HG03432 (cell line): ENCODE data around the gene KRTAP12-2.
"Not testable (repeated sequence)": the region's sequence is repeated elsewhere in the genome, so short reads cannot be mapped to it uniquely, and the experiment has no call there.

Experiments used
- ATAC-seq: cut with Tn5 transposase; IDR thresholded peaks from one replicate; pipeline ENCODE4 v1.9.1; 2021; ENCODE audit warnings: mild to moderate bottlenecking, moderate library complexity; ENCODE audit not compliant: unreplicated experiment

The KRTAP12-2 gene

DNA sequence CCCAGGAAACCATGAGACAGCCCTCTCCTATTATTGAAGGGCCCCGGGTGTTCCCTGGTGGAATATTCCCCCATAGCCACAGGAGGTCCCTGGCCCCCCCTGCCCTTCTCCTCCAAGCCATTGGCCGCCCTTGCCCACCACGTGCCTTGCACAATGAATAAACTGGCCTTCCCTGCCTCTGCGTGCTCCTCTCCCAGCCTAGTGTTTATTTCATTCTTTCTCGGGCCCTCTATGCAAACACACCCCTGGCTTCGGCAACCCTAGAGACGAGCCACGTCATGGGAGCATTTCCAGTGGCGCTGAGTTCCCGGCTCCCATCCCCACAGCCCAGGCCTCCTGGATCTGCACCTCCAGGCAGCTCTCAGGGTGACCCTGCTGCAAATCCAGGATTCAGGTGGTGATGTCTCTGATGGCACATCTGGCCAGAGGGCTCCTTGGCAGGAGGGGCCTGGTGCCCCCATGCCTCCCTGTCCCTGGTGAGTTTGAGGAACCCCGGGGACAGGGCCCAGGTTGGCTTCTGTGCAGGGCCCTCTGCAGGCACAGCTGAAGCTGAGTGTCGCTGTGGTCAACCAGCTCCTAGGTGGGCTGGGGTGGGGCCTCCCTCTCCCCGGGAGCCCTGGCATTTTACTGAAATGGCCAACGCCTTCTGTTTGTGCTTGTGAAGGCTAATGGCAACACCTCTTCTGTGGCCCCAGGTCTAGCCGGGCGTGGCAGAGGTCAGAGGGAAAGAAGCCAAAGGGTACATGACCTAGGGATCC lies 36.4 kb upstream of the KRTAP12-2 start:
- no peak for ATAC-seq

DNA sequence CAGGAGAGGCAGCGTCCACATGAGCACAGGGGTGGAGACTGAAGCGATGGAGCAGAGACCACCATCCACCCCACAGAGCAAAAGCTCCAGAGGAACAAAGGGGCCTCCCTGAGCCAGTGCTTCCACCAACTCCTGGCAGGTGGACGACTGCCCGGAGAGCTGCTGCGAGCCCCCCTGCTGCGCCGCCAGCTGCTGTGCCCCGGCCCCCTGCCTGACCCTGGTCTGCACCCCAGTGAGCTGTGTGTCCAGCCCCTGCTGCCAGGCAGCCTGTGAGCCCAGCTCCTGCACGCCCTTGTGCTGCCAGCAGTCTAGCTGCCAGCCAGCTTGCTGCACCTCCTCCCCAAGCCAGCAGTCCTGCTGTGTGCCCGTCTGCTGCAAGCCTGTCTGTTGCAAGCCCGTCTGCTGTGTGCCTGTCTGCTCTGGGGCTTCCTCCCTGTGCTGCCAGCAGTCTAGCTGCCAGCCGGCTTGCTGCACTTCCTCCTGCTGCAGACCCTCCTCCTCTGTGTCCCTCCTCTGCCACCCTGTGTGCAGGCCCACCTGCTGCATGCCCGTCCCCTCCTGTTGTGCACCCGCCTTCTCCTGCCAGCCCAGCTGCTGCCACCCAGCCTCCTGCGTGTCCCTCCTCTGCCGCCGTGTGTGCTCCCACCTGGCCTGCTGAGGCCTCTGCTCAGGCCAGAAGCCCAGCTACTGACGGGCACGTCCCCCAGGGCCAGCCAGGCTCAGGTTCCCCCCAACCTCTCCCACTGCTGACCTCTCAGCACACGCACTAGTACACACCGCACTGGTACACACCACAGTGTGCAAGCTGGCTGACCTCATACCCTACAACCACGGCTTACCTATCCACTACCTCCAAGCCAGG lies 35.6 kb upstream of the KRTAP12-2 start:
- no peak for ATAC-seq

DNA sequence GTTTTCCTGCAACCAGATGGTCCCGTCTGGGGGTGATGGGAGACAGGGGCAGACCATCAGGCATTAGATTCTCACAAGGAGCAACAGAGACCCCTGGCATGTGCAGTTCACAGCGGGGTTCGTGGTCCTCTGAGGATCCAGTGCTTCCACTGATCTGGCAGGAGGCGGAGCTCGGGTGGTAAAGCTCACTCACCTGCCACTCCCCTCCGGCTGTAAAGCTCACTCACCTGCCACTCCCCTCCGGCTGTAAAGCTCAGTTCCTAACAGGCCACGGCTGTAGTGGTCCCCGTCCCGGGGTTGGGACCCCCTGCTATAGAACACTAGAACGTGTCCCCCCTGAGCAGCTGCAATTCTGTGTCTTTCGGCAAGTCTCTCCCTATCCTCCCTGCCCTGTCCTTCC lies 34.8 kb upstream of the KRTAP12-2 start:
- ATAC-seq, result no peak

DNA sequence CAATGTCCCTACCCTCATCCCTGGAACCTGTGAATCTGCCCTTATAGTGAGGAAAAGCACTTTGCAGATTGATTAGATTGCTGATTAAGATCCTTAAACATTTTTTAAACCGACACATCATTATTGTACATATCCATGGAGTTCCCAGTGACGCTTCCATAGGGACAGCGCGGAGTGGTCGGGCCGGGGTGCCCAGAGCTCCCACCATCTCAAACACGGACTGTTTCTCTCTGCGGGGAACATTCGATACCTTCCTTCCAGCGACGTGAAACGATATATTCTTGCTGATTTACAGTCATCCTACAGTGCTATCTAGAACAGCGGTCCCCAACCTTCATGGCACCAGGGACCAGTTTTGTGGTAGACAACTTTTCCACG lies 34.3 kb upstream of the KRTAP12-2 start:
- no peak for ATAC-seq

DNA sequence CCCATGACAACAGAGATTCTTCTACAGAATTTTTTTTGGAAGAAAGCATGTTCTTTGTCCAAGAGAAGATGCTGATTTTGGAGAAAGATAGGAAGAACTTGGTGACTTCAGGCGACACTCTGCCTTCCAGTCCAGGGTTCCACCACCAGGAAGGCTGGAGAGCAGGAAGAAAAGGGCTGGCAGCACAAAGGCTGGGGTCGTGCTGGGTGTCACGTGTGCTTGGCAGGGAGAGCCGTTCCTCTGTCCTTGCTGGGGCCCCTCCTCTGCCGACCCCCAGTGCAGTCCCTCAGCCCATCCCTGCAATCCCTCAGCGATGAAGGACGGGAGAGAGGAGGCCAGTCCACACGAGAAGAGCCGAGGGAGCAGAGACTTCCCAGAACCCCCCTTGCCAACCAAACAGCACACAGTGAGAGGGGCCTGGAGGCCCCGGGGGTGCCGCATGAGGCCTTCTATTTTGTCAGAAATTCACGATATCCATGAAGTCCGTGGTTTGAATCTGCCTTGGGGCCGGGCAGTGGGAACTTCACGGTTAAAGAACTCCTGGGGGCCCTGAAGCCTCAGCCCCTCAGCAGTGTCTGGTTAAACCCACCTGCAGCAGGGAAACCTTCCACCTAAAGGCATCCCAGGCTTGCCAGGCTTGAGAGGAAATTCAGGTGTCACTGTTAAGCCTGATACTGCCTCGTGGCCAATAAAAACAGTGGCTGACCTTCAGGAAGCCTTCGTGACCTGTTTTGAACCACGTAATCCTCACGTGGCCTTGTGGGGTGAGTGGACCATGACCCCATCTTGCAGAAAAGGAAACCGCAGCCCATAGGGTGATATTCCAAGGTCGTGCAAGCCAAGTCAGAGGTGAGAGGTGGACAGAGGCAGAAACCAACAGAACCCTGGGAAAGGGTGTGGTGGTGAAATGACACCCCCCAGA lies 33.6 kb upstream of the KRTAP12-2 start:
- no peak for ATAC-seq

DNA sequence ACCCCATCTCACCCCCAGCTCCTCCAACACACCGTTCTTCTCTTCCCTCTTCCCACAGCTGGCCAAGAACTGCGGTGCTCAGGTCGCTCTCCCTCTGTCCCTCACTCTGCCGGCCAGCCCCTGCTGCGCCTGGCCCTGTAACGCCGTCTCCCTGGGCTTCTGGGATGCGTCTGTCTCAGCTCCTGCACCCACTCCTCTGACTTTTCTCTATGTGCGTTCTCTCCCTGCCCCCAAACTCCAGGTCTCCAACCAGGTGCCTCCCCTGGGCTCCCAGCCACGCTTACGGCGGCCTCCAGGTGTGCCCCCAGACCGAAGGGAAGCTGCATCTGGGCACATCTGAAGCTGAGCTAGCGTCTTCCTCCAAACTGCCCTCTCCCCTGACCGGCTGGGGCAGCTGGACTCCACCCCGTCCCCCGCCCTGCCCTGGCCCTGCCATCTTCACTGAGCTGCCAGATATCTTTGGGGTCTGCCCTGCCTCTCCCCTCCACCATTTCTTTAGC lies 32.8 kb upstream of the KRTAP12-2 start:
- no peak for ATAC-seq

DNA sequence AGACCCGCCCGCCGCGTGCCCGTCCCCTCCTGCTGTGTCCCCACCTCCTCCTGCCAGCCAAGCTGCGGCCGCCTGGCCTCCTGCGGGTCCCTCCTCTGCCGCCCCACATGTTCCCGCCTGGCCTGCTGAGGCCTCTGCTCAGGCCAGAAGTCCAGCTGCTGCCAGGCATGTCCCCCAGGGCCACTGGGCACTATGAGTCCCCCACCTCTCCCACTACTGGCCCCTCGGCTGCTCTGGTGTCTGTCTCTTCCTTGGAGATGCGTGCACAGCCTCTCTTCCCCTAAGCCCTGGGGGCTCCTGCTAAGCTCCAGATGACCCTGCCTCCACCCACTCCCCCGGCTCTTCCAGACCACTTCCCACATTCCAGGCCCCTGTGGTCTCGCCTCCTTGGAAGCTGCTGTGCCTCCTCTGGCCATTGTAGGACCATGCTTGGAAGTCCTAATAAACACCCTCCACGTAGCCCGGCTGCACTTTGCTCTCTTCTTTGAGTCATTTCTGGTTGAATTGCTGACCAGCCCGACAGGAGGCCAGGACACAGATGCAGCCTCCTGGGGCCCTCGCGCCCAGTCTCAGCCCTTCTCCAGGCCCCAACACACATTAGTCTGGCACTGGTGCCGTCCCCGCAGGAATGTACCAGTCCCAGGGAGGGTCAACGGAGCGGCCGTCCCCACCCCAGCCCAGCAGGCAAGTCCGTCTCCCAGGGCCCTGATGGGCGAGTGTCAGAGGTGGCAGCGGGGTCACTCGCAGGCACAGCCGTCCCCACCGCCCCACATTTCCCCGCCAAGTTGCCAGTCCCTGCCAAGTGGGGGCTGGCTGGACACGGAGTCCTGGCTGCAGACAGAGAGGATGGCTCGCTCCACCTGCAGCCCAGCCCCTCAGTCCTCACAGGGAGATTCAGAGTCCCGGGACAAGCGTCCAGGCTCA lies 31.3 kb upstream of the KRTAP12-2 start:
- ATAC-seq, result no peak

DNA sequence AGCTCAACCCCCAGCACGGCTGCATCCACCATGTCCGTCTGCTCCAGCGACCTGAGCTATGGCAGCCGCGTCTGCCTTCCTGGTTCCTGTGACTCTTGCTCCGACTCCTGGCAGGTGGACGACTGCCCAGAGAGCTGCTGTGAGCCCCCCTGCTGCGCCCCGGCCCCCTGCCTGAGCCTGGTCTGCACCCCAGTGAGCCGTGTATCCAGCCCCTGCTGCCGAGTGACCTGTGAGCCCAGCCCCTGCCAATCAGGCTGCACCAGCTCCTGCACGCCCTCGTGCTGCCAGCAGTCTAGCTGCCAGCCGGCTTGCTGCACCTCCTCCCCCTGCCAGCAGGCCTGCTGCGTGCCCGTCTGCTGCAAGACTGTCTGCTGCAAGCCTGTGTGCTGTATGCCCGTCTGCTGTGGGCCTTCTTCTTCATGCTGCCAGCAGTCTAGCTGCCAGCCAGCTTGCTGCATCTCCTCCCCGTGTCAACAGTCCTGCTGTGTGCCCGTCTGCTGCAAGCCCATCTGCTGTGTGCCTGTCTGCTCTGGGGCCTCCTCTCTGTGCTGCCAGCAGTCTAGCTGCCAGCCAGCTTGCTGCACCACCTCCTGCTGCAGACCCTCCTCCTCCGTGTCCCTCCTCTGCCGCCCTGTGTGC lies 30.6 kb upstream of the KRTAP12-2 start, which contains the start of gene KRTAP10-12:
Gene KRTAP10-12, plus strand, starts transcription at position 1 of the 639 bp plus-strand sequence. Its CDS starts 30 bp downstream, at position 31.
- not testable (repeated sequence) for ATAC-seq

DNA sequence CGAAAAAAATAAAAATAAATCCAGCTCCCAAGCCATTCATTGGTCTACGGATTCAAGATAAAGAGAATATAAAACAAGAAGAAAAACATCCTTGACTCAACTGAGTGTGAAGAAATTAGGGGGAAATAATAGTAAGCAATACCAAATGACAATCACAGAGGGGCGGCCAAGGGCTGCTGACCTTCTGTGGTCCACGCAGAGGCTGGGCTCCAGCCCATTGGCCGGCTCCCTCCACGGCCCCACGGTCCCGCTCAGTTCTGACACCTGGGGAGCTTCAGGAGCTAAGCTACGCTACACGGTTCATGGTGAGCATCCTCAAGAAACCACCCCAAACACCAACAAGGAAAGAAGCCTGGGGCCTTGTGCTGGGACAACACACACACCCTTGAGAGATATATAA lies 29.8 kb upstream of the KRTAP12-2 start:
- no peak for ATAC-seq

DNA sequence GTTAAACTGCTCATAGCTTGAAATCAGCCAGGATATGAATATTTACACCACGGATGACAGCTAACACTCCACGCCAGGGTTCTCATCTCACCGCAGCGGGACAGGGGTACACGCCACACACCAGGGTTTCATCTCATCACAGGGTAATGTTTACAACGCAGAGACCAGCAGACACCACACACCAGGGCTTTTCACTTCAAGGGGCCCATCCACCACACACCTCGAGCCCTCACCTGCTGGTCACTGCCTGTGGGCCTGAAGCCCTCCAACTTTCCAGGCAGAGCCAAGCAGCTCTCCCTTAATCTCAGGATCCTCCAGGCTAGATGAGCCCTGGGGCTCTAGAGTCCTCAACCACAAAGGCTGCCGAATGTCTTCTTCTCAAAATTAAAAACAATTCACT lies 28.9 kb upstream of the KRTAP12-2 start:
- no peak for ATAC-seq

DNA sequence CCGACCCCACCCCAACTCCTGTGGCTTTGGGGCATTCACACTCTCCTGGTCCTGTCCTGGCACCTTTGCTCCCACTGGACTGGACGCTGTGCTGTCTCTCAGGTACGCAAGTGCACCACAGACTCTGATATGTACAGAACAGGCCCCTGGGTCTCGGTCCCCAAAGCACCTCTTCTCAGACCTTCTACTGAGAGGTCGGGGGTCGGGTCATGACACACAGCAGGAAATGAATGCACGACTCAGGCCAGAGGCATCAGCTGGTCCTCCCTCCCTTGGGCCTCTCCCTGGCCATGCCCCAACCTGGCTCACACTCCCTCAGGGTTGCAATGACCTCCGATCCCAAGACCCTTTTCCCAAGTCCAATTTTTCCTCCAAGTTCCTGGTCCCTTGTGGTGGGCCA lies 28.5 kb upstream of the KRTAP12-2 start:
- no peak for ATAC-seq

DNA sequence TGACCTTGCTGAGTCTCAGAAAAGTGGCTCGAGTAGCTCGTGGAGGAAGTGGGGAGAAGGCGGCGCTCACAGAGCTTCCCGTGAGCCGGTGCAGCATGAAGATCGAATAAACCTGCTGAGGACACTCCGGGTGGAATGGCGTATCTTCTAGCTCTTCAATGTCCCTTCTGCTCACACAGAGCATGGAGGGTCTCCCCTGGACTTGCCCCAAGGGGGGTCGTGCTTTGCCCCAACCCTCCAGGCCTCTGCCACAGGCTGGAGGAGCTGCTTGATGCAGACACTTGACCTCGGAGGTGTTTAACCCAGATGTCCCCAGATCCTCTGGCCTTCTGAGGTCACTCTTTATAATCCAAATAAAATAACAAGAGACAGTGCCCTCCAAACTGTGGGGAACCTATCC lies 28.0 kb upstream of the KRTAP12-2 start:
- no peak for ATAC-seq

DNA sequence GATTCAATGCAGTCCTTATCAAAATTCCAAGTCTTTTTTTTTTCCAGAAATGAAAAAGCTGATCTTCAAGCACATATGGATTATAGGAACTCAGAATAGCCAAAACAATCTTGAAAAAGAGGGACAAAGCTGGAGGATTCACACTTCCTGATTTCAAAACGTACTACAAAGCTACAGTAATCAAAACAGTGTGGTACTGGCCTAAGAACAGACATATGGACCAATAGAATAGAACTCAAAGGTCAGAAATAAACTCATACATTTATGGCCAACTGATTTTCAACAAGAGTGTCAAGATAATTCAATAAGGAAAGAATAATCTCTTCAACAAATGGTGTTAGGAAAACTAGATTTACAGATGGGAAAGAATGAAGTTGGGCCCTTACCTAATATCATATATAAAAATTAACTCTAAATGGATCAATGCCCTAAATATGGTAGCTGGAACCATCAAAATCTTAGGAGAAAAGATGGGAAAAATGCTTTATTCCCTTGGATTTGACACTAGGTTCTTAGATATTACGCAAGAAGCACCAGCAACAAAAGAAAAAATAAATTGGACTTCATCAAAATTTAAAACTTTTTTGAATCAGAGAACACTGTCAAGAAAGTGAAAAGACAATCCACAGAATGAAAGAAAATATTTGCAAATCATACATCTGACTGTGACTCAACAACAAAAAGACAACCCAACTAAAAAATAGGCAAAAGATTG lies 26.2 kb upstream of the KRTAP12-2 start:
- no peak for ATAC-seq

DNA sequence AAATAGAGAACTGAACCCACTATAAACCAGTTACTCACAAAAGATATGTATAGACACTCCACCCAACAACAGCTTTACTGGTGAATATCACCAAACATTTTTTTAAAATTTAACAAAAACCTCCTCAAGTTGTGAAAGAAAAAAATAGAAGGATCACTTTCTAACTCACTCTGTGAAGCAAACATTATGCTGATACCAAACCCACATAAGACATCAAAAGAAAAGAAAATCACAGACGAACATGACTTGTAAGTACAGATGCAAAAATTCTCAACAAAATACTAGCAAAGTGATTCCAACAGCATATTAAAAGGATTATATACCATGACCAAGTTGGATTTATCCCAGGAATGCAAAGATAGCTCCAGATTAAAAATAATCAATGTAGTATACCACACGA lies 25.0 kb upstream of the KRTAP12-2 start:
- ATAC-seq, result no peak

DNA sequence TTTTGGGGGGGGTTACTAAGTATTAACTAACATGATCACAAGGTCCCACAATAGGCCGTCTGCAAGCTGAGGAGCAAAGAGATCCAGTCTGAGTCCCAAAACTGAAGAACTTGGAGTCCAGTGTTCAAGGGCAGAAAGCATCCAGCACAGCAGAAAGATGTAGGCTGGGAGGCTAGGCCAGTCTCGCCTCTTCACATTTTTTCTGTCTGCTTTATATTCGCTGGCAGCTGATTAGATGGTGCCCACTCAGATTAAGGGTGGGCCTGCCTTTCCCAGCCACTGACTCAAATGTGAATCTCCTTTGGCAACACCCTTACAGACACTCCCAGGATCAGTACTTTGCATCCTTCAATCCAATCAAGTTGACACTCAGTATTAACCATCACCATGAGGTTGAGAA lies 23.0 kb upstream of the KRTAP12-2 start:
- ATAC-seq, result not testable (repeated sequence)

DNA sequence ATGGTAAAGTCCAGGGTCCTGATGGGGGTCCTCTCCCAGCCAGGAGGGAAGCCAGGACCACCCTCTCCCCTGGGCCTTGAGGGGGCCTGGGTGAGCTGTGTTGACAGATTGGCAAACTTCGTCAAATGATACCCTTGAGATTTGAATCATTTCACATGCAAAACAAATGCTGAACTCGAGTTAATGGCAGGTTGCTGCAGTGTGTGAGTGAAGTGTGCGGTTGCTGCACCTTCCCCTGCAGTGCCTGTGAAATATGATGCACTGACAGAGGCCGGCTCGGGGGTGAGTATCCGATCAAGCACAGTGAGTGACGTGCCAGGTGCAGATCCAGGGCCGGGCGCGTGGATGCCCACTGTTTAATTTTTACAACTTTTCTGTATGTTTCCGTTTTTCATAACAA lies 20.9 kb upstream of the KRTAP12-2 start:
- no peak for ATAC-seq

DNA sequence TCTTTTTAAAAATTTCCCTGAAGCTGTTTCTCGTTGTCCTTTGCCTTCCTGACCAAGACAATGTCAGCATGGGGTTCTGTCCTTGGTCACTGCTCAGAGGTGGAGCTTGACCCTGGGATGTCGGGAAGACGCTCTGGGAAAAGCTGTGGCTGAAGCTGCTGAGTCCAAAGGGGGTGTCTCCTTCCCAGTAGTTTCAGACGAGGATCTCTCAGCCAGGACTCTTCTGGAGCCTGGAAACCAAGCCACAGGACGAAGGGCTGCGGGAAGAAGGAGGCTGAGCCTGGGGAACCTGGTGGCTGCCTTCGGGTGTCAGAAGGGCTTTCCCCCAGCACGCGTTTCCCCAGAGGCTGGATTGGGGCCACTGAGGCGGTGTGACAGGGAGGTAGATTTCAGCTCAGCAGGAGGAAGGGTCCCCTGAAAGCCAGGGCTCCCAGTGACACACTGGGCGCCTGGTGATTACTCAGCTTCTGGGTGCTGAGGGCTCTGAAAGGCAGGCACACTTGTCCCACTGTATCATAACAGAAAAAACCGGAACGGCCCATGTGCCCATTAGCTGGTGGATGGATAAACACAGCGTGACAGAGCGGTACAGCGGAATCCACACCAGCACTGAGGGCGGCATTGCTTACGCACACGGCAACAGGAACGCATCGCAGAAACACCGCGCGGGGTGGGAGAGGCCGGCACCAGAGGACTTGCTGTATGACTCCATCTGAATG lies 20.3 kb upstream of the KRTAP12-2 start:
- no peak for ATAC-seq
